GM12878 (cell line): ENCODE measurements around the gene NKX2-2.

Experiments
- ASH2L ChIP-seq: fragments of 300-600, 200-600 bp; sonication (generic); IDR thresholded peaks from 2 replicates; pipeline ENCODE4 v1.6.1; 2017; ENCODE audit warnings: low read depth, mild to moderate bottlenecking, borderline replicate concordance
- CTCF ChIP-seq, 3 experiments: IDR thresholded peaks in 2 of 3; conservative IDR thresholded peaks in 1 of 3; 2 replicates each; pipeline ENCODE4 v1.5.1; 2011; ENCODE audit warnings: low read depth in 3 of 3, low read length in 3 of 3, mild to moderate bottlenecking in 3 of 3, control low read depth in 2 of 3, moderate library complexity in 2 of 3, inconsistent platforms in 1 of 3, mixed read lengths in 1 of 3; ENCODE audit not compliant: control insufficient read depth in 2 of 3, insufficient read depth in 1 of 3; ENCODE audit errors: extremely low read depth in 1 of 3
- CUX1 ChIP-seq: IDR thresholded peaks from 2 replicates; pipeline ENCODE4 v1.6.1; 2012; ENCODE audit warnings: improper control_type of control experiment, low read depth, low read length; ENCODE audit not compliant: insufficient replicate concordance
- EZH2 ChIP-seq: IDR thresholded peaks from 2 replicates; pipeline ENCODE4 v1.6.1; 2012; ENCODE audit warnings: low read depth, mild to moderate bottlenecking, control low read depth, inconsistent platforms, low read length, borderline replicate concordance; ENCODE audit not compliant: control insufficient read depth
- MEF2A ChIP-seq: IDR thresholded peaks from 2 replicates; pipeline ENCODE4 v1.6.1; 2011; ENCODE audit warnings: low read depth, mild to moderate bottlenecking, low read length, moderate library complexity; ENCODE audit not compliant: insufficient read depth
- NR2C2 ChIP-seq: IDR thresholded peaks from 2 replicates; pipeline ENCODE4 v1.6.1; 2011; ENCODE audit warnings: borderline replicate concordance, low read depth; ENCODE audit not compliant: control insufficient read depth, insufficient read length
- POLR2A ChIP-seq: IDR thresholded peaks from 2 replicates; pipeline ENCODE4 v1.6.1; 2011; ENCODE audit warnings: low read depth, mild to moderate bottlenecking, low read length
- RCOR1 ChIP-seq: conservative IDR thresholded peaks from 2 replicates; pipeline ENCODE4 v1.6.1; 2012; ENCODE audit warnings: low read depth, low read length, improper control_type of control experiment
- SPI1 ChIP-seq: IDR thresholded peaks from 2 replicates; pipeline ENCODE4 v1.6.1; 2011; ENCODE audit warnings: low read depth, mild to moderate bottlenecking, low read length, moderate library complexity, borderline replicate concordance; ENCODE audit not compliant: insufficient read depth
- SRF ChIP-seq, 2 experiments: IDR thresholded peaks; 2 replicates each; pipeline ENCODE4 v1.6.1; 2011; ENCODE audit warnings: low read depth in 2 of 2, low read length in 2 of 2, mild to moderate bottlenecking in 1 of 2, moderate library complexity in 1 of 2
- SUPT20H ChIP-seq: IDR thresholded peaks from 2 replicates; pipeline ENCODE4 v1.6.1; 2011; ENCODE audit warnings: low read depth, mild to moderate bottlenecking, low read length, moderate library complexity, borderline replicate concordance; ENCODE audit not compliant: control insufficient read depth
- TAF1 ChIP-seq: IDR thresholded peaks from 2 replicates; pipeline ENCODE4 v1.6.1; 2011; ENCODE audit warnings: mild to moderate bottlenecking, low read depth, low read length, borderline replicate concordance
- USF2 ChIP-seq: IDR thresholded peaks from 2 replicates; pipeline ENCODE4 v1.6.1; 2011; ENCODE audit warnings: low read depth, low read length, improper control_type of control experiment, borderline replicate concordance

GRCh38 chr20:21493049-21493448 lies 20.8 kb downstream of the NKX2-2 start:
- TF ChIP-seq TAF1 (no peak), RCOR1 (no peak), EZH2 (no peak), ASH2L (no peak), SUPT20H (no peak), CTCF (IDR thresholded peaks at IDR 0.05 in 2 of 3, conservative IDR thresholded peaks at IDR 0.05 in 1 of 3; ENCODE audit: control insufficient read depth in 2 of 3, extremely low read depth in 1 of 3, insufficient read depth in 1 of 3, low read depth in 3 of 3, low read length in 3 of 3) (no peak), SRF (IDR thresholded peaks at IDR 0.05; ENCODE audit: low read depth in 2 of 2, low read length in 2 of 2) (no peak), NR2C2 (no peak), POLR2A (no peak), CUX1 (no peak), MEF2A (no peak), SPI1 (no peak), USF2 (no peak)
